ENCODE measurements around the gene NFIA. TPM values are rescaled to one million over a fixed set of nuclear protein-coding genes. Genes with fewer than 3 reads are reported as not detected.

NFIA gene
- 1 to 10 TPM; 2.7 to 6.9 (median 5.8) TPM for total RNA-seq

DNA sequence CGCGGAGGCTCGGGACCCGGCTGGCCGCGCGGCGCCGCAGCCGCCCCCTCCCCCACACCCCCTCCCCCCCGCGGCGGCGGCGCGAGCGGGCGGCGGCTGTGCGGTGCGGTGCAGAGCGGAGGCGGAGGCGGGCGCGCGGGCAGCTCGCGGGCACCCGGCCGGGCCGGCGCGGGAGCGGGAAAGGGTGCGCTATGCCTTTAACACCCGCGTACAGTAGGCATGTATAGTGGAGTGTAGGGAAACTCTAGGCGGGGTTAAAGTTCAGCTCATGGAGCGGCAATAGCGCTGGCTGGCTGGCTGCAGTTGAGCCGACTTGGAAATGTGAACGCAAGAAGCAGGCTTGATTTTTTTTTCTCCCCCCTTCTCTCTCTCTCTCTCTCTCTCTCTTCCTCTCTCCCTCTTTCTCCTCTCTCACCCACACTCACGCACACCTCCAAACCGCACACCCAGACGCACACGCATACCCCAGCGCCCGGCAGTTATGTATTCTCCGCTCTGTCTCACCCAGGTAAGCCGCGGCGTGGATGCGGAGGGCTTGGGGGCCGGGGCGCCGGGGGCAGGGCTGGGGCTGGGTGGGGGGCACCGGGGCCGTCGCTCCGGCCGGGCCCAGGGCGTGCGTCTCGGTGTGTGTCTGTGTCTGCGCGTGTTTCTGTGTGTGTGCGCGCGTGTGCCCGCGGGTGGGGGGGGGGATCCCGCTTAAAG is at the start of gene NFIA:
Gene NFIA (plus strand): TSS at position 251 of the 702 bp plus-strand sequence.
- ATAC-seq (peak; percentile 32 to 38), DNase-seq (peak; percentile 10)
- H3K36me3 Mint-ChIP-seq (ENCODE audit: insufficient read depth) = no peaks in the 10 kb centered on the region
- H3K4me1 Mint-ChIP-seq (ENCODE audit: low read depth) = peaks cover 45% of the 10 kb centered on the region
- no peaks in the 10 kb centered on the region for H3K9me3 Mint-ChIP-seq
- peaks cover 12% of the 10 kb centered on the region for H3K27me3 Mint-ChIP-seq (ENCODE audit: low read depth)
- peak within 1 kb of the TSS; percentile 84 for H3K4me3 Mint-ChIP-seq

DNA sequence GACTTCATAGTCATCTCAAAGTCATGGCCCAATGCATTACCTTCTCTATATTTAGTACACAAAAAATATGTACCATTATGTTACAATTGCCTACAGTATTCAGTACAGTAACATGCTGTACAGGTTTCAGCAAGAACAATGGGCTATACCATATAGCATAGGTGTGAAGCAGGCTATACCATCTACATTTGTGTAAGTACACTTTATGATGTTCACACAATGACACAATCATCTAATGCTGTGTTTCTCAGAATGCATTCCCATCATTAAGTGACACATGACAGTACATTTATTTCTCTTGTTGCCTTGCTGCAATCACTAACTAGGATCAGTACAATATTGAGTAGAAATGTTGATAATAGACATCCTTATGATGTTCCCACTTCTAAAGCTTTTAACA is 46.5 kb upstream of the NFIA start:
- no peaks in the 10 kb centered on the region for H3K36me3 Mint-ChIP-seq (ENCODE audit: insufficient read depth)
- peaks cover 19% of the 10 kb centered on the region for H3K27me3 Mint-ChIP-seq (ENCODE audit: low read depth)
- no peak overlapping the region for H3K4me3 Mint-ChIP-seq
- H3K9me3 Mint-ChIP-seq = no peaks in the 10 kb centered on the region
- DNase-seq (no peak), ATAC-seq (no peak)
- H3K4me1 Mint-ChIP-seq (ENCODE audit: low read depth) = no peaks in the 10 kb centered on the region

DNA sequence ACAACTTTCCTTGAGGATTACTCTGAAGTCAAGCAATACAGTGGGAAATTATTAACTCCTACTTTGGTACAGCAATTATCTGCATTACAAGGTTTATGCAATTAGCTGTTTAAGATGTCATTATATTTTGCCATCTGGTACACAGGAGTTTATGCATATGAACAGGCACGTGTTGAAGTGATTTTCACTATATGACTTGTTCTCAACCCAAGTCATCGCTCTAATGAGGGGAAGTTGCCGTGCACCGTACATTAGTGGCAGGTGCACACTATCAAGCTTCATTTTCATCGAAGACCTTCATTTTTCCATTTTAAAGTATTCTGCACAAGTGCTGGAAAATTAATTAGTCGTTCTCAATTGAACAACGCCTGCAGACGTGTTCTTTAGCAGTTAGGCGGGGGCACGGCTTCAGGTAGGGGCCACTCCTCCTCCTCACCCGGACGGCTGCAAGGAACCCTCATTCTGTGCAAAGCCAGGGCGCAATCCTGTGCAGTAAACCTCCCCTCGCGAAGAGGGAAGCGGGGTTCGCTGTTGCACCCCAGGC is 39.8 kb upstream of the NFIA start:
- H3K4me3 Mint-ChIP-seq = no peak overlapping the region
- DNase-seq = no peak
- H3K9me3 Mint-ChIP-seq = no peaks in the 10 kb centered on the region
- no peaks in the 10 kb centered on the region for H3K36me3 Mint-ChIP-seq (ENCODE audit: insufficient read depth)
- ATAC-seq = no peak
- H3K27me3 Mint-ChIP-seq (ENCODE audit: low read depth) = peaks cover 37% of the 10 kb centered on the region
- H3K4me1 Mint-ChIP-seq (ENCODE audit: low read depth) = no peaks in the 10 kb centered on the region

DNA sequence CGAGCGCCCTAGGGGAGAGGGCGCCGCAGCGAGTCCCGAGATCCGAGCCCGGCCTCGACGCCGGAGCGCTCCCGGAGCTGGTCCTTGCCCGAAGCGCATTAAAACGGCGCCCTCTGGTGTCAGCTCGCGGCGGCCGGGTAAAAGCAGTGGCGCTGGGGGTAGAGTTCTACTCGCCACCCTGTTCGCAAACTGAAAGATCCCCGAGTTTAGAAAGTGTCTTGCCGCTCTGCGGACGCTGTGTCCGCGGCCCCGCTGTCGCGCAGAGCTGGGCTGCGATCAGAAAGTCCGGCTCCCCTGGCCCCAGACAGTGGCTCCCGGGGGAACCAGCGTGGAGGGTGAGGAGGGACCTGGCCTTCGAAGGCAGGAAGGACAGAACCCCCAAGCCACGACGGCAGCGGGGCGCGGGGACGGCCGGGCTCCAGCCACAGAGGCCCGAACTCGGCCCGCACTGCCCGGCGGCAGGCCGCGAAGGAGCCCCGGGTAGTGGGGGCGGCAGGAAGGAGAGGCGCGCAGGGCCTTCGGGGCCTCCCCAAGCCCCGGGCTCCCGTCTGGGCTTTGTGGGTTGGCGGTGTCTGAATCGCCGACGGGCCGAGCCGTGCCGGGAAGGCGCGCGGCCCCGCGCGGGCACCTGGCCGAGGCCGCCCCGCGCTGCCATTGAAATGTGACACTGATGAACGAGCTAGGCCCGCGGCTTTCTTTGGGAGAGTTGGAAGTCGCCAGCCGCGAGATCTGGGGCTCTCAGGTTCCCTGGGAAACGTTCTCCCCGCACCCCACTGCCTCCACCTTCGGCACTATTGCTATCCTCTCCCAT is 39.1 kb upstream of the NFIA start:
- peak; percentile 96 to 97 for ATAC-seq
- Mint-ChIP-seq H3K36me3 (ENCODE audit: insufficient read depth) (no peaks in the 10 kb centered on the region), H3K27me3 (ENCODE audit: low read depth) (peaks cover 37% of the 10 kb centered on the region), H3K4me1 (ENCODE audit: low read depth) (no peaks in the 10 kb centered on the region), H3K9me3 (no peaks in the 10 kb centered on the region), H3K4me3 (peak overlapping the region; percentile 72)
- peak; percentile 83 for DNase-seq

DNA sequence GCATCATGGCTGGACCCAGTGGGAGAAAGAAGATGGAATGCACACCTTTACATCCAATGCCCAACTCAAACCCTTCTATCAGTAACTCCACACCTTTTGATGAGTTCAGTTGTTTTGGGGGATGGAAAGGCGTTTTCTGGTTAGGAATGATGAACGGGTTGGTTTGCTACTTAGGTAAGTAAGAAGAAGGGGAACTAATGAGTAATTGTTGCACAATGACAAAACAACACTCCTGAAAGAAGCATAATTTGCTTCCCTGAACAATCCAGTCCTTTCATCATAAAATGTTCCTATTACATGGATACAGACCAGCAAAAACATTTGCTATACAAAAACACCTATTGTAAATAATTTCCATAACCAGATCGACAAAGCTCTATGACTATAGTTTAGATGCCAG is 35.9 kb upstream of the NFIA start:
- peaks cover 4% of the 10 kb centered on the region for H3K4me1 Mint-ChIP-seq (ENCODE audit: low read depth)
- H3K4me3 Mint-ChIP-seq = no peak overlapping the region
- H3K9me3 Mint-ChIP-seq = no peaks in the 10 kb centered on the region
- H3K27me3 Mint-ChIP-seq (ENCODE audit: low read depth) = peaks cover 24% of the 10 kb centered on the region
- H3K36me3 Mint-ChIP-seq (ENCODE audit: insufficient read depth) = no peaks in the 10 kb centered on the region
- ATAC-seq (no peak), DNase-seq (no peak)

DNA sequence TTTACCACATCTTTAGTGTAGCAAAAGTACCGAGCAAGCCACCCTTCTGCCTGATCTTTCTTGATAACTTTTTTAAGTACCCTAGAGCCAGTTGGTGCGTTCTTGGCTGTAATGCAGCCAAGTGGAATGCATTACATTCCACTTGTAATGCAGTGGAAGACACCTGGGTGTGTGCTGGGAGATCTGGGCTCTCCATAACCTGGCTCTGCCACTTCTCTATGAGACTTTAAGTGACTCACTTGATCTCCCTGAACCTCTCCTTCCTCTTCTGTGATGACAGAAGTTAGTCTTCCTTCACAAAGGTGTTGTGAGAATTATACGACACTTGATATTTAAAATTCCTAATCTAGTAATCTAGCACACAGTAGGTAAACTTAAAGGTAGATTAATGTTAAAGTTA is 35.3 kb upstream of the NFIA start:
- Mint-ChIP-seq H3K36me3 (ENCODE audit: insufficient read depth) (no peaks in the 10 kb centered on the region), H3K27me3 (ENCODE audit: low read depth) (peaks cover 27% of the 10 kb centered on the region), H3K4me3 (no peak overlapping the region), H3K4me1 (ENCODE audit: low read depth) (peaks cover 8% of the 10 kb centered on the region), H3K9me3 (no peaks in the 10 kb centered on the region)
- ATAC-seq = no peak
- no peak for DNase-seq

DNA sequence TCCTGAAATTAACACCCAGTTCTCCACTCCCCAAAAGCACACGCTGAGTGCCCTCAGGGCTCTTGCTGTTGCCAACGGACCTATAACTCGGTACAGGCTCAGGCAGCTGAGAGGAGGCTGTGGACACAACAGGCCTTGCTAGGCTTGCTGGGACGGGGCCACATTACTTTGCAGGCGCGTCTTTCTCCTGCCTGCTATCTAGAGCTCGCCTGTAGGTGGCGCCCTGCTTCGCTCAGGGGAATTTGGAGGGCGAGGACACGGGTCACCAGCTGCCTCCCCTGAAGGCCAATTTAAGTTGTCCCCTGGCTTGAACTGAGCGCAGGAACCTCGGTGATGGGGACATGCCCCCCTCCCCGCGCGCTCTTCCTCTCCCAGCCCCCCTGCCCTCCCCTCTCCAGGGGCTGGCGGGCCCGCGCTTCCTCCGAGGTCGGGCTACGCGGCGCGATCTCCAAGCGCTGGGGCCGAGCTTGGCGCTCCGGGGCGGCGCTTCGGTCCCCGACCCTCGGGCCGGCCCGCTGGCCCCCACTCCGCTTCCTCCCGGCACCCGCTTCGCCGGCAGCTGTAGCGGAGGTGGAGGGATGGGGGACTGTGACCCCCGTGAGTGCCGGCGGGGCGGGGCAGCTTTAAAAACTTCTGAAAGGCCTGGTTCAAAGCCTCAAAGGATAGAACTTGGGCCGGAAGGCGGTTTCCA is 32.4 kb upstream of the NFIA start:
- ATAC-seq = peak; percentile 82 to 83
- Mint-ChIP-seq H3K4me3 (peak overlapping the region; percentile 80), H3K36me3 (ENCODE audit: insufficient read depth) (no peaks in the 10 kb centered on the region), H3K4me1 (ENCODE audit: low read depth) (peaks cover 27% of the 10 kb centered on the region), H3K9me3 (no peaks in the 10 kb centered on the region), H3K27me3 (ENCODE audit: low read depth) (peaks cover 36% of the 10 kb centered on the region)
- DNase-seq = peak; percentile 89

DNA sequence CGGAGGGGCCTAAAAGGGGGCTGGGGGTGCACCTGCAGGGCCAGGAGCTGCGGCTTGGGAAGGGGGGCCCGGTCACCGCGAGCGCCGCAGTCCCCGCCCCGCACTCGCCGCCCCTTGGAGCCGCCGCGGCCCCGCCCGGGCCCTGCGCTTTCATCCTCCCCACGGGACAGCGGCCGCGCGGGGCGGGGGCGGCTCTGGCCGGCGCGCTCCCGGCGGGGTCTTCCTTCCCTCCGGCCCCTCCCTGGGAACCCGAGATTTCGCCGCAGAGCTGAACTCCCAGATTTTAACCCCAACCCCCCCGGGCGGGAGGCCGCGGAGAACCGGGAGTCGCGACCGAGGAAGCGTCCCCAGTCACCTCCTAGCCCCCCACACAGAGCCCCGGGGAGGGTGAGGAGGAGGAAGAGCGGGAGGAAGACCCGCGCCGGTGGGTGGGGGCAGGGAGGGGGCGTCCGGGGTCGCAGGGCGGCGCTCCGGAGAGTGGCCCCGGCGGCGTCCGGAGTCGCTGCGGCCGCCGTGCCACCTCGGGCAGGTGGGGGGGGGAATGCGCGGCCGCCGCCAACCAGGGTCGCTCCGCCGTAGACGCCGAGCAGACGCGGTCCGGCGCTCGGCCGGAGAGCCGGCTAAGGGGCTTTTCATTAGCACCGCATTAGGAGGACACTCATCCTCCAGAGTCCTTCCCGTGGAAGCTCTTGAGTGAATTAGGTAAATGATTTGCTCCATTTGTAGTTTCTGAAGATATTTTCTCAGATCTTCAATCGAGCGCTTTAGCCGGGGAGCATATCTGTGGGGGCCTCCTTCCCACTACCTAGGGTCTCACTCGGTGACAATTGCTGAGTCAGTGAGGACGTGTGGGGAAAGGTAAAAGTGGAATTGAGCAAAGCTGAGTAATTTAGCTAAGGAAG is 31.6 kb upstream of the NFIA start:
- Mint-ChIP-seq H3K27me3 (ENCODE audit: low read depth) (peaks cover 42% of the 10 kb centered on the region), H3K36me3 (ENCODE audit: insufficient read depth) (no peaks in the 10 kb centered on the region), H3K9me3 (no peaks in the 10 kb centered on the region), H3K4me3 (peak overlapping the region; percentile 80), H3K4me1 (ENCODE audit: low read depth) (peaks cover 27% of the 10 kb centered on the region)
- ATAC-seq (peak; percentile 48 to 49), DNase-seq (no peak)

DNA sequence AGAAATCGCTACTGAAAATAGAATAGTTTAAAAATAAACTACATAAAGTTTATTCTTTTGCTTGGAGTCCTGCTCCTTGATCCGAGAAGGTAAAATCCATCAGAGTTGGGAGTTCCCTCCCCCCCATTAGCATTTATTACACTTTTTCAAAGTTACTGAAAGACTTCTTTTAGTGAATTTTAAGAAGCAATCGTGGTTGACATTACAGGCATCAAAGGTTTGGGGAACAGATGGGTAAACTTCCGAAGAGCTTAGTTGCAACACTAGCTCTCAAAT is 31.0 kb upstream of the NFIA start:
- DNase-seq (no peak), ATAC-seq (no peak)
- Mint-ChIP-seq H3K9me3 (no peaks in the 10 kb centered on the region), H3K27me3 (ENCODE audit: low read depth) (peaks cover 45% of the 10 kb centered on the region), H3K4me3 (peak overlapping the region; percentile 77), H3K36me3 (ENCODE audit: insufficient read depth) (no peaks in the 10 kb centered on the region), H3K4me1 (ENCODE audit: low read depth) (peaks cover 28% of the 10 kb centered on the region)

DNA sequence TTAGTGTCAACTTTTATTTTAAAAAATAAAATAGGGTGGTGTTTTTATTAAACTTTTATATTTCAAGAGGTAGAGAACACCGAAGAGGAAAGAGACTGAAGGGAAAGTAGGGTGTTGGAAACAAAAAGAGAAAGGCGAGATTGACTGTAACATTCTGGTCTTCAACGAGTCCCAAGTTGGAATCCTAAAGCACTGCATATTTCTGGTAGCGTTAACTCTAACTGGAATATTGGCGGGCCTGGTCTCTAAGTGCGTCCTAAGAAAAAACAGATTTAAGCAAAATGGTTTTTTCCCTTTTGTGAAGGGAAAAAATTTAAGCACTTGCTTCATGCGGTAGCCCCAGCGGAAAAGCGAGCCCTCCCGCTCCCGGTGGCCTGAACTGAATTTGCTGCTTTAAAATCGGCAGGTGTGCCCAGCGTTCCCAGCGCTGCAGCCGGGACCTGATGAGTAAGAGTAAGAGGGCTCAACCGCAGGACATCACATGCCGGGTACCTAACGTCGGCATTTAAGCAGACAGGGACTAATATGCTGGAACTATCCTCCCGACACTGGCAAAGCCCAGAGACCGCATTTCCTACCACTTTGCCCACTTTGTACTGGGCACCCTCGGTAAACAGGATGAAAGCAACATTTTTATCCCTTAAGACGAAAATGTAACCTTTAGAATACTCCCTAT is 30.5 kb upstream of the NFIA start:
- H3K4me1 Mint-ChIP-seq (ENCODE audit: low read depth) = peaks cover 32% of the 10 kb centered on the region
- no peaks in the 10 kb centered on the region for H3K9me3 Mint-ChIP-seq
- peaks cover 46% of the 10 kb centered on the region for H3K27me3 Mint-ChIP-seq (ENCODE audit: low read depth)
- peak overlapping the region; percentile 37 for H3K4me3 Mint-ChIP-seq
- no peak for DNase-seq
- no peaks in the 10 kb centered on the region for H3K36me3 Mint-ChIP-seq (ENCODE audit: insufficient read depth)
- ATAC-seq = no peak

DNA sequence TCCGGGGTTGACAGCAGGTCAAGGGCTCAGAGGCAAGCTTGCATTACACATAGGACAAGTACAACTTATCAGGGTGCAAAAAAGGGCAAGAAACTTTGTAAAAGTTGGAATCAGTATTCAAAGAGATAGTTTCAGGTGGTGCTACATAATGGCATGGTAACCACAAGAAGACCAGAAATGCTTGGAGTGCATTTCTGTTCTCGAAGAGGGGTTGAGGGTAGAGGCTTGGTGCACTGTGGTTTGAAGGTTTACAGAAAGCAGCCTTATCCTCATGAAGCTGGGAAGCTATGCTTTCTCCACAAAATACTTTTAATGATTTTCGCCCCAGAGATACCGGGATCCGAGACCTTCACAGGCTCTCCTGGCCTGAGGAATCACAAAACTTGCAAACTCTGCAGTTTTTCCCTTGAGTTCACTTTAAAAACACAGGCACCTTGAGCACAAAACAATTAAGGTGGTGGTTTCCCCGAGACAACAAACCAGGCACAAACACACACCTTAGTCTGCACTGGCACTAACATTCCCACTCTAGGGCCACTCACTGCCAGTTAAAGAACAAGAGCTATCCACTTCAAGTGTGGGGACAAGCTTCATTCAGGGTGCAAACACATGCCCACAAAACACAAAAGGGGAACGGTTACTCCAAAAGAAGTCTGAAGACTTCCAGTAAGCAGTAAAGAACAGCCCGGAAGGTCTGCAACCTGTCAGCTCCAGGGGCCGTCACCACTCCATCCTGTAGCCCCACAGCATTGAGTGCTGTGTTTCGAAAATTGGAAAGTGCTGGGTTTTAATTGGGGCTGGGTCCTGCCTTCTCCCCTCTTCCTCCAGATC is 29.8 kb upstream of the NFIA start:
- Mint-ChIP-seq H3K4me3 (peak overlapping the region; percentile 34), H3K27me3 (ENCODE audit: low read depth) (peaks cover 51% of the 10 kb centered on the region), H3K9me3 (no peaks in the 10 kb centered on the region), H3K36me3 (ENCODE audit: insufficient read depth) (no peaks in the 10 kb centered on the region), H3K4me1 (ENCODE audit: low read depth) (peaks cover 35% of the 10 kb centered on the region)
- DNase-seq = no peak
- no peak for ATAC-seq

DNA sequence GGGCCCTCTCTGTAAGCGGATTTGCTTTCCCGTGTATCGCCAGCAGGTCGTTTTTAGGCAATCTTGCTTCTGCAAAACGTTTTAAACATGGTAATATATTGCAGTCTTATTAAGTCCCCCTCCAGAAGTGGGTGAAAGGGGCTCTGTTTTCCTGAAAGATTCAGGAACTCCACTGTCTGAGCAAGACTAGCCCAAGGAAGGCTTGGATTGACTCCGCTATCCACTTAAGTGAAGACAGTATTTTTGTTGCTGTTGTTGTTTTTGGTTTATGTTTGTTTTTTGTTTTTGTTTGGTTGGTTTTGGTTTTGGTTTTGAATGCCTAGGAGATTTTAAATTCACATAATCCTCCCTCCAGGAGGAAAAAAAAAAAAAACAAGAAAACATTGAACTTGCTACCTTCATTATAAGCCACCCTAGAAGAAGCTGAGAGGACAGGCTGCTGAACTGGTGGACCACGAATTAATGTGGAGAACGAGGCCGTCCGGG is 29.1 kb upstream of the NFIA start:
- H3K27me3 Mint-ChIP-seq (ENCODE audit: low read depth) = peaks cover 57% of the 10 kb centered on the region
- H3K36me3 Mint-ChIP-seq (ENCODE audit: insufficient read depth) = no peaks in the 10 kb centered on the region
- DNase-seq (no peak), ATAC-seq (no peak)
- peak overlapping the region; percentile 79 for H3K4me3 Mint-ChIP-seq
- peaks cover 39% of the 10 kb centered on the region for H3K4me1 Mint-ChIP-seq (ENCODE audit: low read depth)
- no peaks in the 10 kb centered on the region for H3K9me3 Mint-ChIP-seq

Measured in activated T-cell treated with anti-CD3 and anti-CD28 coated beads, Interleukin-2, amount 50 U/mL, for 4 hours (primary cell).